H1 (cell line): ENCODE measurements around the gene FBXO28. TPM values are rescaled to one million over a fixed set of nuclear protein-coding genes. Genes with fewer than 3 reads are reported as not detected.

Experiments
- ASH2L ChIP-seq: fragments of 200-600, 300-600 bp; sonication (generic); IDR thresholded peaks from one replicate; pipeline ENCODE4 v1.7.1; 2017; ENCODE audit warnings: low read length
- BCL11A ChIP-seq, 2 experiments: IDR thresholded peaks; one replicate each; pipeline ENCODE4 v1.6.1; 2011; ENCODE audit warnings: low read depth in 2 of 2, low read length in 2 of 2, mild to moderate bottlenecking in 2 of 2
- BRCA1 ChIP-seq: IDR thresholded peaks from 2 replicates; pipeline ENCODE4 v1.6.1; 2012; ENCODE audit warnings: low read depth, low read length, improper control_type of control experiment
- EGR1 ChIP-seq: IDR thresholded peaks from 2 replicates; pipeline ENCODE4 v1.6.1; 2011; ENCODE audit warnings: low read depth, low read length, borderline replicate concordance
- HDAC6 ChIP-seq: IDR thresholded peaks from one replicate; pipeline ENCODE4 v1.7.1; 2012; ENCODE audit warnings: low read depth, mild to moderate bottlenecking, inconsistent platforms, low read length, moderate library complexity
- KDM4A ChIP-seq: IDR thresholded peaks from one replicate; pipeline ENCODE4 v1.7.1; 2012; ENCODE audit warnings: low read depth, mild to moderate bottlenecking, moderate library complexity, low read length, inconsistent platforms; ENCODE audit not compliant: severe bottlenecking
- NRF1 ChIP-seq: IDR thresholded peaks from 2 replicates; pipeline ENCODE4 v1.6.1; 2011; ENCODE audit warnings: mild to moderate bottlenecking, low read depth, low read length, improper control_type of control experiment
- PHF8 ChIP-seq: fragments of 200-600 bp; sonication (generic); conservative IDR thresholded peaks from 2 replicates; pipeline ENCODE4 v1.7.1; 2012; ENCODE audit warnings: low read depth, mild to moderate bottlenecking, inconsistent platforms, low read length, moderate library complexity
- RBBP5 ChIP-seq: IDR thresholded peaks from 2 replicates; pipeline ENCODE4 v1.7.1; 2012; ENCODE audit warnings: low read depth, mild to moderate bottlenecking, inconsistent platforms, low read length, moderate library complexity, borderline replicate concordance
- RXRA ChIP-seq: IDR thresholded peaks from 2 replicates; pipeline ENCODE4 v1.6.1; 2011; ENCODE audit warnings: low read depth, mild to moderate bottlenecking, low read length, moderate library complexity; ENCODE audit not compliant: insufficient read depth
- SUZ12 ChIP-seq: fragments of 200-600 bp; sonication (generic); IDR thresholded peaks from 2 replicates; pipeline ENCODE4 v1.6.1; 2012; ENCODE audit warnings: mild to moderate bottlenecking, inconsistent platforms, low read length, moderate library complexity, mixed read lengths
- TBP ChIP-seq: IDR thresholded peaks from 2 replicates; pipeline ENCODE4 v1.6.1; 2011; ENCODE audit warnings: low read depth, low read length, improper control_type of control experiment
- polyA plus RNA-seq, 7 experiments: library from polyadenylated mRNA; depleted of rRNA in 3 of 7; stranded (reverse) in 5 of 7; unstranded in 2 of 7; fragments of >200 nt in 5 of 7; fragments of 200-250 nt in 2 of 7; gene quantifications; 1 replicate in 5 of 7; 2 replicates in 1 of 7; 4 replicates in 1 of 7; pipeline versions ENCODE4 v1.2.1 to v1.2.3, GENCODE V29; 2011 to 2013; ENCODE audit warnings: missing spikeins in 2 of 7, mixed read lengths in 2 of 7
- total RNA-seq: library from RNA; stranded (reverse); fragmentation: NEBNext Ultra II Directional; extraction: Animal tissue kit (Norgen Biotek cat#: 25700); gene quantifications from 2 replicates; pipeline ENCODE4 v1.2.1, GENCODE V29; 2021
- TF ChIP-seq, protein P1 (sequence below): IDR thresholded peaks from 2 replicates; pipeline ENCODE4 v1.6.1; 2011; ENCODE audit warnings: low read length, improper control_type of control experiment
- TF ChIP-seq, protein P2 (sequence below): IDR thresholded peaks from 2 replicates; pipeline ENCODE4 v1.6.1; 2011; ENCODE audit warnings: low read depth, mild to moderate bottlenecking, low read length; ENCODE audit not compliant: insufficient read depth
- TF ChIP-seq, protein P3 (sequence below): IDR thresholded peaks from 2 replicates; pipeline ENCODE4 v1.6.1; 2012; ENCODE audit warnings: inconsistent platforms

The FBXO28 gene
- total and polyA plus RNA-seq, 2 of the 8 experiments (the other 6 are each of a cell fraction or from before 2014, with no cell fraction given) = 10.3 to 42.5 TPM

DNA sequence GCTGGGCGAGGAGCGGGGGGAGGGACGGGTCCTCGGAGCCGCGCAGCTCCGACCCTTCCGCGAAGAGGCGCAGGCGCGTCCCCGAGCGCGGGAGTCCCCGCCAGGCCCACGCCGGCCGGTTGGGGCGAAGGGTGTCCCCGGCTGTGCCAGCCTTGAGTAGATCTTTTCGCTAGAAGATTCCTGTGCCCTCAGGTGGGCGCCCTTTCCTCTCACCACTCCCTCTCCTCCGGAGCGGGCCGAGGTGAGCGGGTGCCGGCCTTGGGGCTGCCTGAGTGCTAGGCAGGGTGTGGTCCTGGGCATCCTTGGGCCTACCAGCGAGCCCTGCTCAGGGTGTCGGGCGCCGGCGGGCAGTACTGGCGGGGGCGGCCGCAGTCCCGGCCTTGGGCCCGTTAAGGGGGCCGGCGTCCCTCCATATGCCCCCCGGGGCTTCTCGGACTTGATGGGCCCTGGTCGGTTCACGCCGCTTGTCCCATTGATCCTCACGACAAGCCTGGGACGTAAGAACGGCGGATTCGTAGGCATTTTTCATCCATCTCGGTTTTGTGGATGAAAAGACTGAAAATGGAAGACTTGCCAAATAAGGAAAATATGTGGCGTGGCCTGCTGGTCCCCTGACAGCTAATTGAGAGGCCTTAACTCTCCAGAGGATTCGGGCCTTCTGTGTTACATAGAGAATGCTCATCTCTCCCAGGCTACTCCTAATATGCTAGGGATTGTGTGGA, 69.8 kb downstream of the FBXO28 start (continued):
- TF ChIP-seq EGR1 (no peak), HDAC6 (no peak), RXRA (no peak), NRF1 (no peak), TBP (no peak), KDM4A (peak; percentile 72), SUZ12 (no peak), BRCA1 (no peak), BCL11A (IDR thresholded peaks at IDR 0.05; ENCODE audit: low read depth in 2 of 2, low read length in 2 of 2) (no peak), RBBP5 (peak; percentile 44; the same call in 1 of the 2 replicates), PHF8 (0 out of 2 replicates have a peak, but pooled peaks have one; percentile 24), ASH2L (peak; percentile 41)
- TF ChIP-seq, protein P1, sequence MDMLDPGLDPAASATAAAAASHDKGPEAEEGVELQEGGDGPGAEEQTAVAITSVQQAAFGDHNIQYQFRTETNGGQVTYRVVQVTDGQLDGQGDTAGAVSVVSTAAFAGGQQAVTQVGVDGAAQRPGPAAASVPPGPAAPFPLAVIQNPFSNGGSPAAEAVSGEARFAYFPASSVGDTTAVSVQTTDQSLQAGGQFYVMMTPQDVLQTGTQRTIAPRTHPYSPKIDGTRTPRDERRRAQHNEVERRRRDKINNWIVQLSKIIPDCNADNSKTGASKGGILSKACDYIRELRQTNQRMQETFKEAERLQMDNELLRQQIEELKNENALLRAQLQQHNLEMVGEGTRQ = no peak
- TF ChIP-seq, protein P2, sequence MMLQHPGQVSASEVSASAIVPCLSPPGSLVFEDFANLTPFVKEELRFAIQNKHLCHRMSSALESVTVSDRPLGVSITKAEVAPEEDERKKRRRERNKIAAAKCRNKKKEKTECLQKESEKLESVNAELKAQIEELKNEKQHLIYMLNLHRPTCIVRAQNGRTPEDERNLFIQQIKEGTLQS = no peak
- TF ChIP-seq, protein P3, sequence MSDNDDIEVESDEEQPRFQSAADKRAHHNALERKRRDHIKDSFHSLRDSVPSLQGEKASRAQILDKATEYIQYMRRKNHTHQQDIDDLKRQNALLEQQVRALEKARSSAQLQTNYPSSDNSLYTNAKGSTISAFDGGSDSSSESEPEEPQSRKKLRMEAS = no peak
